ENCODE results near the gene OSR1. TPM values are rescaled to one million over a fixed set of nuclear protein-coding genes. Genes with fewer than 3 reads are reported as not detected.

OSR1 gene
- total and polyA plus RNA-seq, 4 donors: 0.14 to 0.70 (median 0.17) TPM; not detected in 1

- Histone ChIP-seq H3K27ac (ENCODE audit: low read depth in 1 of 2, low read length in 2 of 2) (no peak overlapping the region), H3K36me3 (ENCODE audit: control insufficient read depth in 4 of 4, insufficient read depth in 3 of 4, low read depth in 1 of 4, low read length in 3 of 4) (no peaks in the 10 kb centered on the region), H3K9me3 (ENCODE audit: control insufficient read depth in 4 of 4, low read length in 3 of 4) (peaks cover 0 to 4% (median 0%) of the 10 kb centered on the region in 4 donors), H3K4me1 (ENCODE audit: control insufficient read depth in 4 of 4, insufficient read depth in 4 of 4, low read length in 3 of 4) (no peaks in the 10 kb centered on the region), H3K4me3 (ENCODE audit: low read depth in 1 of 3, low read length in 3 of 3) (no peak overlapping the region), H3K27me3 (ENCODE audit: control insufficient read depth in 4 of 4, insufficient read depth in 4 of 4, low read length in 3 of 4) (peaks cover 0 to 3% (median 0%) of the 10 kb centered on the region in 4 donors), H3K9ac (ENCODE audit: low read depth in 1 of 2, low read length in 2 of 2) (no peak overlapping the region)
- no peak for TF ChIP-seq EGR1 (IDR thresholded peaks at IDR 0.05; ENCODE audit: low read depth in 2 of 2)
- no peak for TF ChIP-seq GABPA (IDR thresholded peaks at IDR 0.05 in 1 of 2, conservative IDR thresholded peaks at IDR 0.05 in 1 of 2)
- TF ChIP-seq, protein P1, sequence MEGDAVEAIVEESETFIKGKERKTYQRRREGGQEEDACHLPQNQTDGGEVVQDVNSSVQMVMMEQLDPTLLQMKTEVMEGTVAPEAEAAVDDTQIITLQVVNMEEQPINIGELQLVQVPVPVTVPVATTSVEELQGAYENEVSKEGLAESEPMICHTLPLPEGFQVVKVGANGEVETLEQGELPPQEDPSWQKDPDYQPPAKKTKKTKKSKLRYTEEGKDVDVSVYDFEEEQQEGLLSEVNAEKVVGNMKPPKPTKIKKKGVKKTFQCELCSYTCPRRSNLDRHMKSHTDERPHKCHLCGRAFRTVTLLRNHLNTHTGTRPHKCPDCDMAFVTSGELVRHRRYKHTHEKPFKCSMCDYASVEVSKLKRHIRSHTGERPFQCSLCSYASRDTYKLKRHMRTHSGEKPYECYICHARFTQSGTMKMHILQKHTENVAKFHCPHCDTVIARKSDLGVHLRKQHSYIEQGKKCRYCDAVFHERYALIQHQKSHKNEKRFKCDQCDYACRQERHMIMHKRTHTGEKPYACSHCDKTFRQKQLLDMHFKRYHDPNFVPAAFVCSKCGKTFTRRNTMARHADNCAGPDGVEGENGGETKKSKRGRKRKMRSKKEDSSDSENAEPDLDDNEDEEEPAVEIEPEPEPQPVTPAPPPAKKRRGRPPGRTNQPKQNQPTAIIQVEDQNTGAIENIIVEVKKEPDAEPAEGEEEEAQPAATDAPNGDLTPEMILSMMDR (IDR thresholded peaks at IDR 0.05; ENCODE audit: low read depth, low read length, missing input control): no peak
- no peak for TF ChIP-seq RXRA (IDR thresholded peaks at IDR 0.05)
- no peak for TF ChIP-seq NR2F2 (IDR thresholded peaks at IDR 0.05)
- no peak for TF ChIP-seq MAX (IDR thresholded peaks at IDR 0.05)
- no peak for TF ChIP-seq RAD21 (IDR thresholded peaks at IDR 0.05)
- 84% methylated on average over 2 of the region's 2 CpGs for WGBS
- no peak for DNase-seq (ENCODE audit: low spot score)
Observed at GRCh38 chr2:19373352-19373751, 14.9 kb upstream of the OSR1 start.

- no peaks in the 10 kb centered on the region for H3K36me3 ChIP-seq (ENCODE audit: control insufficient read depth in 4 of 4, insufficient read depth in 3 of 4, low read depth in 1 of 4, low read length in 3 of 4)
- no peak overlapping the region for H3K4me3 ChIP-seq (ENCODE audit: low read depth in 1 of 3, low read length in 3 of 3)
Observed at GRCh38 chr2:19371996-19372582, 13.7 kb upstream of the OSR1 start.

GRCh38 chr2:19369341-19369955 lies 11.0 kb upstream of the OSR1 start:
- H3K27me3 ChIP-seq (ENCODE audit: control insufficient read depth in 4 of 4, insufficient read depth in 4 of 4, low read length in 3 of 4): no peaks in the 10 kb centered on the region
- H3K9me3 ChIP-seq (ENCODE audit: control insufficient read depth in 4 of 4, low read length in 3 of 4): no peaks in the 10 kb centered on the region
- H3K4me3 ChIP-seq (ENCODE audit: low read depth in 1 of 3, low read length in 3 of 3): no peak overlapping the region
- H3K27ac ChIP-seq (ENCODE audit: low read depth in 1 of 2, low read length in 2 of 2): no peak overlapping the region
- DNase-seq (ENCODE audit: low spot score): no peak
- H3K36me3 ChIP-seq (ENCODE audit: control insufficient read depth in 4 of 4, insufficient read depth in 3 of 4, low read depth in 1 of 4, low read length in 3 of 4): no peaks in the 10 kb centered on the region
- H3K4me1 ChIP-seq (ENCODE audit: control insufficient read depth in 4 of 4, insufficient read depth in 4 of 4, low read length in 3 of 4): no peaks in the 10 kb centered on the region
- 74% methylated on average over 2 of the region's 2 CpGs for WGBS
- H3K9ac ChIP-seq (ENCODE audit: low read depth in 1 of 2, low read length in 2 of 2): no peak overlapping the region
- TF ChIP-seq JUND (IDR thresholded peaks at IDR 0.05) (no peak), NR2F2 (IDR thresholded peaks at IDR 0.05) (no peak), FOXA1 (IDR thresholded peaks at IDR 0.05) (no peak), RAD21 (IDR thresholded peaks at IDR 0.05) (peak; percentile 20 to 34), RXRA (IDR thresholded peaks at IDR 0.05) (no peak), HNF4A (conservative IDR thresholded peaks at IDR 0.05) (no peak)
- TF ChIP-seq, protein P1 (IDR thresholded peaks at IDR 0.05; ENCODE audit: low read depth, low read length, missing input control): peak; percentile 2

More at GRCh38 chr2:19371996-19372582, 13.7 kb upstream of the OSR1 start:
- Histone ChIP-seq H3K4me1 (ENCODE audit: control insufficient read depth in 4 of 4, insufficient read depth in 4 of 4, low read length in 3 of 4) (no peaks in the 10 kb centered on the region), H3K27me3 (ENCODE audit: control insufficient read depth in 4 of 4, insufficient read depth in 4 of 4, low read length in 3 of 4) (no peaks in the 10 kb centered on the region), H3K9me3 (ENCODE audit: control insufficient read depth in 4 of 4, low read length in 3 of 4) (peaks cover 0 to 4% (median 0%) of the 10 kb centered on the region in 4 donors), H3K9ac (ENCODE audit: low read depth in 1 of 2, low read length in 2 of 2) (no peak overlapping the region), H3K27ac (ENCODE audit: low read depth in 1 of 2, low read length in 2 of 2) (no peak overlapping the region)
- no peak for DNase-seq (ENCODE audit: low spot score)
- WGBS: 80% methylated on average over 4 of the region's 4 CpGs
- TF ChIP-seq HNF4A (conservative IDR thresholded peaks at IDR 0.05): no peak
- no peak for TF ChIP-seq MAX (IDR thresholded peaks at IDR 0.05)
- TF ChIP-seq TAF1 (conservative IDR thresholded peaks at IDR 0.05): no peak
- no peak for TF ChIP-seq RAD21 (IDR thresholded peaks at IDR 0.05)
- no peak for TF ChIP-seq GABPA (IDR thresholded peaks at IDR 0.05 in 1 of 2, conservative IDR thresholded peaks at IDR 0.05 in 1 of 2)
- no peak for TF ChIP-seq YY1 (IDR thresholded peaks at IDR 0.05)
